Measurements from ENCODE around the gene RIOX2.
"Not testable (repeated sequence)": the region's sequence is repeated elsewhere in the genome, so short reads cannot be mapped to it uniquely, and the experiment has no call there.

Gene RIOX2

DNA sequence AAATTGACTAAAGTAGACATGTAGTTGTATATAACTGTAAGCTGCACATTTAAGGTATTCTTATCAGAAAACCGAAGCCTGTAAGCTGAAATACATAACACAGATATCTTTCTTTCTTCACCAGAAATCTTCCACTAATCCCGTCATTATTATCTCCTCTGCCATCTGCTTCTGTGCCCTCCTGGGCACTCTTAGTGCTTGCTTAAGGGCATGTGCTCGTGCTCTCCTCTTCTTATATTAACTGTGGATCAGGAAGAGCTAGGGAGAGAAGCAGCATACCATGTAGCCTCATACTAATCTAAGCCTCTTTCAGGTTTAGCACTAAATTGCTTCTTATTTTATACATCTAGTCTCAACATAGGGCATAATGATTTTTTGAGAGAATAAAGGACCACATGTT lies 60.8 kb downstream of the RIOX2 start:
- TF ChIP-seq CTCF (IDR thresholded peaks at IDR 0.05; ENCODE audit: insufficient read depth, missing control alignments) = no peak
- DNase-seq (ENCODE audit: insufficient read length, low spot score) (peak; percentile 5), FAIRE-seq (peak; percentile 51)

DNA sequence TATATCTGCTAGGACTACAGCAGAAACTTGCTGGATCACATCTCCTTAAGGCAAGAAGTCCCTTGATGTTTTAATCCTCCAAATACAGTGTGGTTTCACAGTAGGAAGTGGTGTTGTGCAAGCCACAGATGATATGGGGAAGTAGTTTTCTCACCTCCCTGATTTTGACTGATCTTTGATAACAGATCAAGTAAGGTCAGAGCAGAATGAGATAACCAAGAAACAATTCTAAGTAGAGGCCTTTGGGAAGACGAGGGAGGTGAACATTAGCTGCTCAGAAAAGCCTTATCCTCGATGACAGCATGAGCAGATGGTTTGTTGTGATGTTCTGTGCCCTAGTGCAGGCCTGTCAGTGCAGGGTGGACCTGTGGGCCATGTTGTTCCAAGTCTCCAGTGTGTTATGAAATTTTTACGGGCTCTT lies 61.3 kb downstream of the RIOX2 start:
- DNase-seq (ENCODE audit: insufficient read length, low spot score) (no peak), FAIRE-seq (no peak)
- no peak for TF ChIP-seq CTCF (IDR thresholded peaks at IDR 0.05; ENCODE audit: insufficient read depth, missing control alignments)

DNA sequence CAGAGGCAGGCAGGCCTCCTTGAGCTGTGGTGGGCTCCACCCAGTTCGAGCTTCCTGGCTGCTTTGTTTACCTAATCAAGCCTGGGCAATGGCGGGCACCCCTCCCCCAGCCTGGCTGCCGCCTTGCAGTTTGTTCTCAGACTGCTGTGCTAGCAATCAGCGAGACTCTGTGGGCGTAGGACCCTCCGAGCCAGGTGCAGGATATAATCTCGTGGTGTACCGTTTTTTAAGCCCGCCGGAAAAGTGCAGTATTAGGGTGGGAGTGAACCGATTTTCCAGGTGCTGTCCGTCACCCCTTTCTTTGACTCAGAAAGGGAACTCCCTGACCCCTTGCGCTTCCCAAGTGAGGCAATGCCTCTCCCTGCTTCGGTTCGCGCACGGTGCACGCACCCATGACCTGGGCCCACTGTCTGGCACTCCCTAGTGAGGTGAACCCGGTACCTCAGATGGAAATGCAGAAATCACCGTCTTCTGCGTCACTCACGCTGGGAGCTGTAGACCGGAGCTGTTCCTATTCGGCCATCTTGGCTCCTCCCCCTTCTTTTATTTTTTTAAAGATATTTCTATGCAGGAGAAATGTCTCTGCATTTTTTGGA lies 61.9 kb downstream of the RIOX2 start:
- DNase-seq (ENCODE audit: insufficient read length, low spot score) = not testable (repeated sequence)

GRCh38 chr3:97909830-97910229 lies 62.4 kb downstream of the RIOX2 start:
- not testable (repeated sequence) for FAIRE-seq; DNase-seq (ENCODE audit: insufficient read length, low spot score)

More for the DNA sequence above, 61.9 kb downstream of the RIOX2 start:
- FAIRE-seq = not testable (repeated sequence)

GRCh38 chr3:97901313-97902248 lies 70.7 kb downstream of the RIOX2 start:
- FAIRE-seq (no peak), DNase-seq (ENCODE audit: insufficient read length, low spot score) (no peak)
- no peak for TF ChIP-seq CTCF (IDR thresholded peaks at IDR 0.05; ENCODE audit: insufficient read depth, missing control alignments)

GRCh38 chr3:97899331-97899730 lies 72.9 kb downstream of the RIOX2 start:
- TF ChIP-seq CTCF (IDR thresholded peaks at IDR 0.05; ENCODE audit: insufficient read depth, missing control alignments) = no peak
- no peak for DNase-seq (ENCODE audit: insufficient read length, low spot score)
- no peak for FAIRE-seq

DNA sequence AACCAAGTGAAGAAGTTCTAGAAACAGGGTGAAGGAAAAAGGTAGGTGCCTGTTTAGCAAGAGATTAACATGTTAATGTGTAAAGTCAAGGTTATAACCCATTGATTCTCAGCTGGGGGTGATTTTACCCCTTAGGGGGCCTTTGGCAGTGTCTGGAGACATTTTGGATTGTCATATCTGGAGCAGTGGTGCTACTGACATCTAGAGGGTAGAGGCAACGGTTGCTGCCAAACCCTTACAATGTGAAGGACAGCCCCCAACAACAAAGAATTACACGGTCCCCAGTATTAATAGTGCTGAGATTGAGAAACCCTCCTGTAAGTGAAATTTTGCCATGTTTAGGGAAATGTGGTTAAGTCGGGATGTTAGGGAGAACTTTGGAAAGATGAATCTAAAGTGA lies 75.7 kb downstream of the RIOX2 start:
- TF ChIP-seq CTCF (IDR thresholded peaks at IDR 0.05; ENCODE audit: insufficient read depth, missing control alignments) = no peak
- DNase-seq (ENCODE audit: insufficient read length, low spot score) = no peak
- FAIRE-seq = no peak

- no peak for DNase-seq (ENCODE audit: insufficient read length, low spot score)
- no peak for FAIRE-seq
- no peak for TF ChIP-seq CTCF (IDR thresholded peaks at IDR 0.05; ENCODE audit: insufficient read depth, missing control alignments)
Measured at GRCh38 chr3:97896129-97896528, 76.1 kb downstream of the RIOX2 start.
